Neural progenitor cell (in vitro differentiated cells): ENCODE measurements around the gene DNLZ. TPM values are rescaled to one million over a fixed set of nuclear protein-coding genes. Genes with fewer than 3 reads are reported as not detected.

Source experiments
- DNase-seq: peaks from one replicate; pipeline ENCODE4 v3.0.0-alpha.2; 2016; ENCODE audit warnings: low spot score
- H2AFZ ChIP-seq: fragments of 200-600 bp; sonication (generic); replicated peaks from 2 replicates; pipeline ENCODE4 v1.6.1; 2016; ENCODE audit warnings: antibody characterized with exemption
- H3F3A ChIP-seq: fragments of 200-600 bp; sonication (generic); 2 replicates; pipeline ENCODE4 v1.6.1; 2016; ENCODE audit warnings: antibody characterized with exemption, low read depth
- H3K27ac ChIP-seq: fragments of 200-600 bp; sonication (generic); 2 replicates; pipeline ENCODE4 v1.5.1; 2016; ENCODE audit warnings: mild to moderate bottlenecking
- H3K27me3 ChIP-seq: fragments of 200-600 bp; sonication (generic); 2 replicates; pipeline ENCODE4 v1.6.1; 2016; ENCODE audit warnings: mild to moderate bottlenecking, moderate library complexity
- H3K36me3 ChIP-seq: fragments of 200-600 bp; sonication (generic); 2 replicates; pipeline ENCODE4 v1.5.1; 2016
- H3K4me1 ChIP-seq: fragments of 200-600 bp; sonication (generic); 2 replicates; pipeline ENCODE4 v1.6.1; 2016; ENCODE audit warnings: mixed run types
- H3K4me2 ChIP-seq: fragments of 200-600 bp; sonication (generic); 2 replicates; pipeline ENCODE4 v1.6.1; 2016
- H3K4me3 ChIP-seq: fragments of 200-600 bp; sonication (generic); 2 replicates; pipeline ENCODE4 v1.5.1; 2016
- H3K79me2 ChIP-seq: fragments of 200-600 bp; sonication (generic); 2 replicates; pipeline ENCODE4 v1.6.1; 2016; ENCODE audit warnings: low read depth
- H3K9ac ChIP-seq: fragments of 200-600 bp; sonication (generic); 2 replicates; pipeline ENCODE4 v1.6.1; 2016
- H3K9me3 ChIP-seq: fragments of 200-600 bp; sonication (generic); 2 replicates; pipeline ENCODE4 v1.5.1; 2016; ENCODE audit warnings: low read depth
- H4K20me1 ChIP-seq: fragments of 200-600 bp; sonication (generic); 2 replicates; pipeline ENCODE4 v1.6.1; 2016; ENCODE audit warnings: low read depth
- H3K27ac Mint-ChIP-seq: 3 replicates; pipeline ENCODE4 v1.8.0; 2021; ENCODE audit warnings: mixed read lengths
- H3K27me3 Mint-ChIP-seq: 2 replicates; pipeline ENCODE4 v1.8.0; 2022; ENCODE audit warnings: low read depth, mild to moderate bottlenecking, inconsistent platforms, moderate library complexity, mixed read lengths; ENCODE audit not compliant: insufficient read depth
- H3K36me3 Mint-ChIP-seq: 3 replicates; pipeline ENCODE4 v1.8.0; 2021; ENCODE audit warnings: mixed read lengths
- H3K4me1 Mint-ChIP-seq: 3 replicates; pipeline ENCODE4 v1.8.0; 2021; ENCODE audit warnings: mixed read lengths
- H3K4me3 Mint-ChIP-seq: 3 replicates; pipeline ENCODE4 v1.8.0; 2021; ENCODE audit warnings: mild to moderate bottlenecking, moderate library complexity, mixed read lengths
- H3K9me3 Mint-ChIP-seq: 3 replicates; pipeline ENCODE4 v1.8.0; 2020; ENCODE audit warnings: mixed read lengths
- EZH2 ChIP-seq: fragments of 200-600 bp; sonication (generic); IDR thresholded peaks from 2 replicates; pipeline ENCODE4 v1.6.1; 2017; ENCODE audit warnings: antibody characterized with exemption, mild to moderate bottlenecking, moderate library complexity
- EZH2phosphoT487 ChIP-seq: fragments of 200-600 bp; sonication (generic); IDR thresholded peaks from 2 replicates; pipeline ENCODE4 v1.6.1; 2017; ENCODE audit warnings: antibody characterized with exemption
- total RNA-seq: library from RNA; depleted of rRNA; stranded (reverse); fragments of >200 nt; gene quantifications from 2 replicates; pipeline ENCODE4 v1.2.3, GENCODE V29; 2015; ENCODE audit warnings: low replicate concordance
- TF ChIP-seq, protein P1 (sequence below): fragments of 200-600 bp; sonication (generic); IDR thresholded peaks from 2 replicates; pipeline ENCODE4 v1.5.1; 2017; ENCODE audit warnings: antibody characterized with exemption, mild to moderate bottlenecking

The DNLZ gene
- total RNA-seq, 1 donor from 2014 or later: 3.4 TPM

- H3K4me3 ChIP-seq: no peak overlapping the region
- no peak overlapping the region for H3K9ac ChIP-seq
- Mint-ChIP-seq H3K36me3 (no peaks in the 10 kb centered on the region), H3K9me3 (no peaks in the 10 kb centered on the region), H3K4me3 (no peak overlapping the region), H3K27me3 (peaks cover 4% of the 10 kb centered on the region), H3K27ac (peak overlapping the region; percentile 53), H3K4me1 (peaks cover 3% of the 10 kb centered on the region)
- no peaks in the 10 kb centered on the region for H3K79me2 ChIP-seq
- no peaks in the 10 kb centered on the region for H3K36me3 ChIP-seq
- TF ChIP-seq EZH2 (no peak), EZH2phosphoT487 (no peak)
- TF ChIP-seq, protein P1, sequence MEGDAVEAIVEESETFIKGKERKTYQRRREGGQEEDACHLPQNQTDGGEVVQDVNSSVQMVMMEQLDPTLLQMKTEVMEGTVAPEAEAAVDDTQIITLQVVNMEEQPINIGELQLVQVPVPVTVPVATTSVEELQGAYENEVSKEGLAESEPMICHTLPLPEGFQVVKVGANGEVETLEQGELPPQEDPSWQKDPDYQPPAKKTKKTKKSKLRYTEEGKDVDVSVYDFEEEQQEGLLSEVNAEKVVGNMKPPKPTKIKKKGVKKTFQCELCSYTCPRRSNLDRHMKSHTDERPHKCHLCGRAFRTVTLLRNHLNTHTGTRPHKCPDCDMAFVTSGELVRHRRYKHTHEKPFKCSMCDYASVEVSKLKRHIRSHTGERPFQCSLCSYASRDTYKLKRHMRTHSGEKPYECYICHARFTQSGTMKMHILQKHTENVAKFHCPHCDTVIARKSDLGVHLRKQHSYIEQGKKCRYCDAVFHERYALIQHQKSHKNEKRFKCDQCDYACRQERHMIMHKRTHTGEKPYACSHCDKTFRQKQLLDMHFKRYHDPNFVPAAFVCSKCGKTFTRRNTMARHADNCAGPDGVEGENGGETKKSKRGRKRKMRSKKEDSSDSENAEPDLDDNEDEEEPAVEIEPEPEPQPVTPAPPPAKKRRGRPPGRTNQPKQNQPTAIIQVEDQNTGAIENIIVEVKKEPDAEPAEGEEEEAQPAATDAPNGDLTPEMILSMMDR: no peak
- H3K9me3 ChIP-seq: no peaks in the 10 kb centered on the region
- H3K4me2 ChIP-seq: no peak overlapping the region
- DNase-seq: no peak
- H3F3A ChIP-seq: peaks cover 11% of the 10 kb centered on the region
- no peak overlapping the region for H2AFZ ChIP-seq
- peaks cover 12% of the 10 kb centered on the region for H3K4me1 ChIP-seq
- no peaks in the 10 kb centered on the region for H4K20me1 ChIP-seq
- no peaks in the 10 kb centered on the region for H3K27me3 ChIP-seq
- no peak overlapping the region for H3K27ac ChIP-seq
Measured at GRCh38 chr9:136348691-136349090, 14.9 kb downstream of the DNLZ start.

DNA sequence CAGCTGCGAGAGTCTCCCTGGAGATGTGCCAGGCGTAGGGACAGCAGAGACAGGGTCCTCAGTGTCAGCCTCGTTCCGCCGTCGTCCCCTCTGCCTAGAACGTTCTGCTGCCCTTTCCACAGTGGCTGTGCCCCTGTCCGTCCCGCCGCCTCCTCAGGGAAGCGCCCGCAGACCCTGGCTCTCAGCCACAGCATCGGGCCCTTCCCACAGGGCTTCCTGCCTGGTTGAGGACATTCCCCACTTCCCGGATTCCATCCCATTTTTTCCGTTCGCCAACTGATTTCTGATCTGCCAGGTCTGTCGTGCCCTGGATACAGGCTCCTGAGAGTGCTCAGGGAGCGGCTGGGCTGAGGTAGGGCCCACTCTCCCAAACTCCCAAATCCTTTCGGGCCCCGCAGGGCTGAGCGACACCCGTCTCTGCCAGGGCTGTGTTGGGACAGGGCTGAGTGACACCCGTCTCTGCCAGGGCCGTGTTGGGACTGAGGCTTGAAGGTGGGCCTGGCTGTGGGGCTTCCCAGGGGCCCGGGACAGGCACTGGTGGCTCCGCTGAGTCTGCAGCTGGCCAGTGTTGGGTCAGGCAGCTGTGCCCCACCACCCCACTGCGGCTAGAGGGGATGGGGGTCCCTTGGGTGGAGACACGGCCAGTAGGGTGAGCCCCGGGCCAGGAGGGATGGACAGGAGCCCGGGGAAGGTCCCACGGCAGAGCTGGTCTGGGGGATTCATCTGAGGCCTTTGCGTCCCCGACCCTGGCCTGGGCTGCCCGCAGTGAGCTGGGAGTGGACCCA, 15.9 kb downstream of the DNLZ start:
- Histone ChIP-seq H3K4me2 (no peak overlapping the region), H4K20me1 (no peaks in the 10 kb centered on the region), H3K4me3 (no peak overlapping the region), H2AFZ (no peak overlapping the region), H3K9ac (peak overlapping the region; percentile 32), H3K27ac (no peak overlapping the region), H3K79me2 (no peaks in the 10 kb centered on the region), H3K4me1 (peaks cover 17% of the 10 kb centered on the region), H3K27me3 (no peaks in the 10 kb centered on the region), H3K9me3 (no peaks in the 10 kb centered on the region), H3F3A (peaks cover 14% of the 10 kb centered on the region), H3K36me3 (no peaks in the 10 kb centered on the region)
- Mint-ChIP-seq H3K4me3 (no peak overlapping the region), H3K27ac (no peak overlapping the region), H3K4me1 (peaks cover 10% of the 10 kb centered on the region), H3K36me3 (no peaks in the 10 kb centered on the region), H3K9me3 (no peaks in the 10 kb centered on the region), H3K27me3 (peaks cover 6% of the 10 kb centered on the region)
- no peak for TF ChIP-seq EZH2phosphoT487
- TF ChIP-seq EZH2: no peak
- TF ChIP-seq, protein P1: no peak
- no peak for DNase-seq

DNA sequence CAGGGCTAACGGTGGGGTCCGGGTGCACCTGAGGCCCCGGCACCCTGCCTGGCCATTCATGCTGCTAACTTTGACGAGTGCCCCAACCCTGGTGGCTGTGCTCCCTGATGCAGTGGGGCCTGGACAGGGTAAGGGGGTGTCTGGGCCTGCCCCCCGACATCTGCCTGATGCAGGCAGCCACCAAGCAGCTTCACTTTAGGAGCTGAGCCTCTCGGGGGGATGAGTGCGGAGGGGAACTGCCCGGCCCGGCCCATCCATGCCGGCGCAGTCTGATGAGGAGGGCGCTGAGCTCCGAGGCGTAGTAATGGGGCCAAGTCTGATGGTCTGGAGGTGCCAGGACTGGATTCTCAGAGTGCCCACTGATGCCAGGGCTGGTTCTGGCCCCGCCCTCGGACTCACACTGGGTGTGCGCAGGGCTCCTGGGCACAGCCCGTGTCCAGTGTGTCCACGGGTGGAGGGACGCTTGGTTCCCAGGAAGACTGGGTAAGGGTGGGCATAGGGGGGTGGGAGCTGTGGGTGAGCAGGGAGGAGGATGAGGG, 16.5 kb downstream of the DNLZ start:
- Histone ChIP-seq H4K20me1 (peaks cover 5% of the 10 kb centered on the region), H3K27ac (no peak overlapping the region), H3K79me2 (no peaks in the 10 kb centered on the region), H3K27me3 (no peaks in the 10 kb centered on the region), H3K9ac (peak overlapping the region; percentile 32), H3K4me2 (no peak overlapping the region), H2AFZ (no peak overlapping the region), H3K36me3 (no peaks in the 10 kb centered on the region), H3K9me3 (no peaks in the 10 kb centered on the region), H3K4me3 (no peak overlapping the region), H3K4me1 (peaks cover 23% of the 10 kb centered on the region), H3F3A (peaks cover 21% of the 10 kb centered on the region)
- Mint-ChIP-seq H3K27ac (no peak overlapping the region), H3K27me3 (peaks cover 6% of the 10 kb centered on the region), H3K9me3 (no peaks in the 10 kb centered on the region), H3K36me3 (no peaks in the 10 kb centered on the region), H3K4me1 (peaks cover 12% of the 10 kb centered on the region), H3K4me3 (no peak overlapping the region)
- DNase-seq: no peak
- no peak for TF ChIP-seq EZH2phosphoT487
- TF ChIP-seq, protein P1: no peak
